GM20000 (cell line): ENCODE results near the gene SUGCT.
"Not testable (repeated sequence)": the region's sequence is repeated elsewhere in the genome, so short reads cannot be mapped to it uniquely, and the experiment has no call there.

Source experiments
- DNase-seq: peaks from one replicate; pipeline ENCODE4 v3.0.0; 2012; ENCODE audit warnings: low spot score
- CTCF ChIP-seq: IDR thresholded peaks from 2 replicates; pipeline ENCODE4 v1.5.1; 2012; ENCODE audit warnings: mild to moderate bottlenecking, control low read depth; ENCODE audit errors: extremely low read depth, missing control alignments

The SUGCT gene

DNA sequence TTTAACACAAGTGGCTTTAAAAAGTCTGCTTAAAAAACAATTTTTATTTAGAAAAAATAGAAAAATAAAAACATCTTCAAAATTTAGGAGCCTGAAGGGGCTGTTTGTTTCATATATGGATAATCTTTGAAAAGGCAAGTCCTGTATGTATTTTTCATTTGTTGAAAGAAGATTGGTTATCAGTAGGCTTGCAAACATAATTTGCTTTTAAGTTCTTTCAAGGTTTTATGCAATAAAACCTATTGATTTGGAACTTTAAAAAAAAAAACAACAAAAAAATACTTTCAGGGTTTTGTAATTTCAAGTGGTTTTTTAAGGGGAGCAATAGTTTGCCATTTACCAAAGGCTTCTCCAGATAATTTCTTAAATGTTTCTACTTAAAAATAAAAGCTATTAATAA, 36.0 kb upstream of the SUGCT start:
- no peak for TF ChIP-seq CTCF

DNA sequence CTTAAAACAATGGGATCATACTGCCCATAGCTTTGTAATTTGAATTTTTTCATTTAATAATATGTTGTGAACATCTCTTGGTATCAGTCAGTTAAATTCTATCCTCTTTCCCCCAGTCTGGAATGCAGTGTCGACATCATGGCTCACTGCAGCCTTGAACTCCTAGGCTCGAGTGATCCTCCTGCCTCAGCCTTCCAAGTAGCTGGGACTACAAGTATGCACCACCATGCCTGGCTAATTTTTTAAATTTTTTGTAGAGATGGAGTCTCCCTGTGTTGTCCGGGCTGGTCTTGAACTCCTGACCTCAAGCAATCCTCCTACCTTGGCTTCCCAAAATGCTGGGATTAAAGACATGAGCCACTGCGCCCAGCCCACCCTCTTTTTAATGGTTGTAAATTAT, 35.0 kb upstream of the SUGCT start:
- TF ChIP-seq CTCF, result no peak
- DNase-seq, result no peak

More for the DNA sequence above, 36.0 kb upstream of the SUGCT start:
- DNase-seq, result no peak

DNA sequence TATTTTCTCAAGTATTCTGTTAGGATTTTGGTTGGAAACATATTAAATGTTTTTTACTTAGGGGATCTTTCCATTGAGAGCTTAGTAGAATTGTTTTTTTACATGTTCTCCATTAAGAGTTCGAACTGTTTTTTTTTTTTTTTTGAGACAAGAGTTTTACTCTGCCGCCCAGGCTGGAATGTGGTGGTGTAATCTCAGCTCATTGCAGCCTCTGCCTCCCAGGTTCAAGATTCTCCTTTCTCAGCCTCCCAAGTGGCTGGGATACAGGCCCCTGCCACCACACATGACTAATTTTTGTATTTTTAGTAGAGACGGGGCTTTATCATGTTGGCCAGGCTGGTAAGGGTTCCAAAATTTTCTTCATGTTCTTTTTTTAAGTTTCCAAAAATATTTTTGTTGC, 33.6 kb upstream of the SUGCT start:
- TF ChIP-seq CTCF, result no peak
- DNase-seq, result no peak

DNA sequence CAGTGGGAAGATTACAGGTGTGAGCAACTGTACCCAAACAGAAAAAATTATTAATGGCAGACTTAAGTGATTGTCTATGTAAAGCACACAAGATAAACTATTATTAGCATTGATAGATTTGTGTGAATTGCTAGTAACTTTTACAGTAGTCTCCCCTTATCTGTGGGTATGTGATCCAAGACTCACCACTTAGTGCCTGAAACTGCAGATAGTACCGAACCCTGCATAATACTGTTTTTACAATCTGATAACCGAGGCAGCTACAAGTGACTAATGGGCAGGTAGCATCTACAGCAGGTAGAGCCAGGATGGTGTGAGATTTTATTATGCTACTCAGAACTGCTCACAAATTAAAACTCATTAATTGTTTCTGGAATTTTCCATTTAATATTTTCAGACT, 31.9 kb upstream of the SUGCT start:
- TF ChIP-seq CTCF, result no peak
- no peak for DNase-seq

DNA sequence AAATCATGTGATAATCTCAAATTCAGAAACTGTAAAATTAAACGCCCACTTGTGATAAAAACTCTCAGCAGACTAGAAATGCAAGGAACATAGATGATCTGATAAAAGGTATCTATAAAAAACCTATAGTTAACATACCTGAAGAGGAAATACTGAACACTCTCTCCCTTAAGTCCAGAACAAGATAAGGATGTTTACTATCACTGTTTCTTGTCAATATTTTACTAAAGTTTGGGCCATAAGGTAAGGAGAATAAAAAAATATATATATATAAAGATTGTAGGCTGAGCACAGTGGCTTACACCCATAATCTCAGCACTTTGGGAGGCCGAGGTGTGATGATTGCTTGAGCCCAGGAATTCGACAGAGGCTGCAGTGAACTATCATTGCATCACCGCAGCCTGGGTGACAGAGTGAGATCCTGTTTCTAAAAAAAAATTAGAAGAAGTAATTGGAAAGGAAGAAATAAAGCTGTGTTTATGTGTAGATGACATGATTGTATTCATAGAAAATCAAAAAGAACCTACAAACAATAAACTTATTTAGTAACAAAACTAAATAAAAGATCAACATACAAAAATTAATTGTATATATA, 28.8 kb upstream of the SUGCT start:
- TF ChIP-seq CTCF, result no peak
- DNase-seq, result no peak

- DNase-seq, result no peak
- TF ChIP-seq CTCF, result no peak
These were observed 18.9 kb upstream of the SUGCT start for GRCh38 chr7:40115936-40116335.

GRCh38 chr7:40117199-40117598, 17.6 kb upstream of the SUGCT start:
- DNase-seq, result not testable (repeated sequence)

DNA sequence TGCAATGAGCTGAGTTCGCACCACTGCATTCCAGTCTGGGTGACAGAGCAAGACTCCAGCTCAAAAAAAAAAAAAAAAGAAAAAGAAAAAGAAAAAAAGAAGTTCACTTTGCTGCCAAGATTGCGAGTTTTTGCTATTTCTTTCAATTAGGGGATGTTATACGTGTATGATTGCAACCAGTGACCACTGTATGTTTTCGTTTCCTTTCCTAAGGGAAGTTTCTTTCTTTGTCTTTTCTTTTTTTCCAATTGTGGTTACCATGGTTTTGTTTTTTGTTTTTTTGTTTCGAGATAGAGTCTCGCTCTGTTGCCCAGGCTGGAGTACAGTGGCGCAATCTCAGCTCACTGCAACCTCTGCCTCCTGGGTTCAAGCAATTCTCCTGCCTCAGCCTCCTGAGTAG, 16.6 kb upstream of the SUGCT start:
- DNase-seq, result not testable (repeated sequence)
